Thyroid gland (tissue), 4 donors: ENCODE data around the gene TMEM258.

Experiments
- CTCF ChIP-seq, 6 experiments: fragments of 200-600 bp in 3 of 6; fragments of 450-650 bp in 3 of 6; sonication (generic) in 3 of 6; IDR thresholded peaks; one replicate each; pipeline ENCODE4 v1.5.1; 2016 to 2019; ENCODE audit warnings: antibody characterized with exemption in 6 of 6, mild to moderate bottlenecking in 2 of 6, inconsistent platforms in 1 of 6, moderate library complexity in 1 of 6
- POLR2A ChIP-seq, 2 donors: fragments of 450-650 bp; IDR thresholded peaks; one replicate each; pipeline ENCODE4 v1.6.1; 2017; ENCODE audit warnings: antibody characterized with exemption in 2 of 2, mild to moderate bottlenecking in 2 of 2, moderate library complexity in 1 of 2

DNA sequence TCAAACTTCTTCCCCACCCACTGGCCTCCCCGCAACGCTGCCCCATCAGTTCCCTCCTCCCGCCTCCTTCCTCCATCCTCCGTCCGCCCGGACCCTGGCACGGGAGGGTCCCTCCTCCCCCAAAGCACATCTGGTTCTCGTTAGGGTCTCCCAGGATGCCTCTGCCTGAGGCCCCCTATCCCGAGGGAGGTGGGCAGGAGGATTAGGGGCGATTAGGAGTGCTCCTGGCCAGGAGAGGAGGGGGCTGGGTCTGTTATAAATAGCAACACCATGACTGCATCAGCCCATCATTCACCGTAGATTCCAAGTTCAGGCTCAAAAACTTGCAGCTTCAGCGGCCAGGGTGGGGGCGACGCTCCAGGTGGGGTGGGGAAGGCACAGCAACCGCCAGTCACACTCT, 29.6 kb downstream of the TMEM258 start:
- TF ChIP-seq CTCF (IDR thresholded peaks at IDR 0.05) (no peak), POLR2A (IDR thresholded peaks at IDR 0.05) (no peak)
